Measurements from ENCODE around the gene UHRF2. TPM values are rescaled to one million over a fixed set of nuclear protein-coding genes. Genes with fewer than 3 reads are reported as not detected.
A peak's percentile ranks its signal among the peaks of the same experiment; 100 is the strongest.
"Not testable (repeated sequence)": the region's sequence is repeated elsewhere in the genome, so short reads cannot be mapped to it uniquely, and the experiment has no call there.

UHRF2 gene
- total RNA-seq, 1 experiment from 2014 or later, result 39.0 TPM

- TF ChIP-seq STAT6 (CRISPR knock-in tag; conservative IDR thresholded peaks at IDR 0.05; ENCODE audit: low read depth) (no peak), TEAD1 (CRISPR knock-in tag; IDR thresholded peaks at IDR 0.05) (no peak), GABPB1 (CRISPR knock-in tag; IDR thresholded peaks at IDR 0.05) (no peak), FOXP4 (CRISPR knock-in tag; IDR thresholded peaks at IDR 0.05) (no peak), ETV6 (CRISPR knock-in tag; IDR thresholded peaks at IDR 0.05) (no peak), MAX (CRISPR knock-in tag; IDR thresholded peaks at IDR 0.05) (no peak), ZNF232 (CRISPR knock-in tag; IDR thresholded peaks at IDR 0.05) (no peak)
These were observed 36.6 kb downstream of the UHRF2 start (continued) for GRCh38 chr9:6449645-6450044.

- Mint-ChIP-seq H3K36me3 (peaks cover 2% of the 10 kb centered on the region; the same call in 1 of the 2 replicates), H3K4me3 (no peak overlapping the region), H3K27me3 (ENCODE audit: low read depth) (no peaks in the 10 kb centered on the region), H3K4me1 (peaks cover 33% of the 10 kb centered on the region), H3K27ac (peak overlapping the region; percentile 78), H3K9me3 (peaks cover 5% of the 10 kb centered on the region; the same call in 1 of the 2 replicates)
- no peak for TF ChIP-seq ZNF281 (CRISPR knock-in tag; IDR thresholded peaks at IDR 0.05)
- no peak for TF ChIP-seq ETV6 (CRISPR knock-in tag; IDR thresholded peaks at IDR 0.05)
- no peak for TF ChIP-seq E2F5 (CRISPR knock-in tag; IDR thresholded peaks at IDR 0.05)
- TF ChIP-seq FOXP1 (CRISPR knock-in tag; IDR thresholded peaks at IDR 0.05; ENCODE audit: borderline replicate concordance), result no peak
- no peak for TF ChIP-seq IRF1 (CRISPR knock-in tag; IDR thresholded peaks at IDR 0.05)
- no peak for TF ChIP-seq AFF4 (CRISPR knock-in tag; IDR thresholded peaks at IDR 0.05; ENCODE audit: borderline replicate concordance)
- no peak for TF ChIP-seq GTF2I (CRISPR knock-in tag; conservative IDR thresholded peaks at IDR 0.05)
- TF ChIP-seq PRDM15 (CRISPR knock-in tag; IDR thresholded peaks at IDR 0.05), result no peak
- ChIA-PET CTCF (no interaction called here), POLR2A (no interaction called here)
- DNase-seq (ENCODE audit: low spot score) (no peak), ATAC-seq (no peak)
These were observed 37.8 kb downstream of the UHRF2 start for GRCh38 chr9:6450641-6451375.

- POLR2A ChIA-PET; CTCF ChIA-PET; ATAC-seq; H3K27ac Mint-ChIP-seq; H3K4me1 Mint-ChIP-seq; DNase-seq (ENCODE audit: low spot score); H3K4me3 Mint-ChIP-seq; H3K27me3 Mint-ChIP-seq (ENCODE audit: low read depth): not testable (repeated sequence)
- Mint-ChIP-seq H3K9me3 (peaks cover 17% of the 10 kb centered on the region), H3K36me3 (peaks cover 10% of the 10 kb centered on the region)
These were observed 42.3 kb downstream of the UHRF2 start for GRCh38 chr9:6455292-6455691.
